Colon (tissue), 2 donors: ENCODE data around the gene DRAM1.

Experiments used
- FAIRE-seq: peaks from 2 replicates; lab custom pipeline; 2012; peaks lifted over from hg19 to GRCh38; lab: Jason Lieb, UNC
- donor health status: control.
- donor health status: control.

The DRAM1 gene

GRCh38 chr12:101941306-101942249, 64.2 kb downstream of the DRAM1 start:
- no peak for FAIRE-seq

- FAIRE-seq = no peak
Observed at GRCh38 chr12:101942250-101942605, 64.8 kb downstream of the DRAM1 start.

GRCh38 chr12:101945369-101946232, 68.2 kb downstream of the DRAM1 start:
- no peak for FAIRE-seq

- FAIRE-seq = no peak
Observed at GRCh38 chr12:101946233-101946611, 68.8 kb downstream of the DRAM1 start.

- no peak for FAIRE-seq
Observed at GRCh38 chr12:101947316-101947715, 69.9 kb downstream of the DRAM1 start.

GRCh38 chr12:101948365-101948764, 71.0 kb downstream of the DRAM1 start:
- FAIRE-seq = no peak

- FAIRE-seq = no peak
Observed at GRCh38 chr12:101951002-101951670, 73.8 kb downstream of the DRAM1 start.

GRCh38 chr12:101954113-101954512, 76.7 kb downstream of the DRAM1 start:
- FAIRE-seq = no peak

- FAIRE-seq = no peak
Observed at GRCh38 chr12:101954676-101955075, 77.3 kb downstream of the DRAM1 start.

GRCh38 chr12:101957252-101957959, 80.0 kb downstream of the DRAM1 start:
- FAIRE-seq = no peak

- FAIRE-seq = no peak
Observed at GRCh38 chr12:101959607-101960006, 82.2 kb downstream of the DRAM1 start.

GRCh38 chr12:101962486-101962885, 85.1 kb downstream of the DRAM1 start:
- FAIRE-seq = no peak

GRCh38 chr12:101963697-101964096, 86.3 kb downstream of the DRAM1 start:
- FAIRE-seq = no peak

GRCh38 chr12:101966496-101966895, 89.1 kb downstream of the DRAM1 start:
- no peak for FAIRE-seq

- FAIRE-seq = no peak
Observed at GRCh38 chr12:101967506-101967905, 90.1 kb downstream of the DRAM1 start.

GRCh38 chr12:101968770-101969169, 91.4 kb downstream of the DRAM1 start:
- FAIRE-seq = no peak
